Mesendoderm (in vitro differentiated cells): ENCODE measurements around the gene CDK1.
A peak's percentile ranks its signal among the peaks of the same experiment; 100 is the strongest.

ENCODE experiments used
- DNase-seq: peaks from one replicate; pipeline ENCODE4 v3.0.0; 2013
- H2AK5ac ChIP-seq: 2 replicates; pipeline ENCODE4 v1.6.1; 2013; ENCODE audit warnings: low read length, inconsistent platforms
- H2BK120ac ChIP-seq: 2 replicates; pipeline ENCODE4 v1.6.1; 2013; ENCODE audit warnings: low read depth, mild to moderate bottlenecking, low read length, moderate library complexity, mixed read lengths
- H2BK15ac ChIP-seq: replicated peaks from 2 replicates; pipeline ENCODE4 v1.6.1; 2013; ENCODE audit warnings: low read depth, mild to moderate bottlenecking, moderate library complexity
- H2BK5ac ChIP-seq: 2 replicates; pipeline ENCODE4 v1.6.1; 2013; ENCODE audit warnings: low read length, inconsistent platforms
- H3K18ac ChIP-seq: 2 replicates; pipeline ENCODE4 v1.6.1; 2013; ENCODE audit warnings: mild to moderate bottlenecking, low read length, mixed read lengths
- H3K23ac ChIP-seq: one replicate; pipeline ENCODE4 v1.6.1; 2013; ENCODE audit warnings: low read length
- H3K27ac ChIP-seq: 2 replicates; pipeline ENCODE4 v1.5.1; 2013; ENCODE audit warnings: low read depth, mild to moderate bottlenecking, inconsistent platforms, low read length, moderate library complexity
- H3K27me3 ChIP-seq: 2 replicates; pipeline ENCODE4 v1.6.1; 2013; ENCODE audit warnings: low read length, control low read depth, mild to moderate bottlenecking, inconsistent platforms; ENCODE audit not compliant: insufficient read depth, poor library complexity
- H3K36me3 ChIP-seq: 2 replicates; pipeline ENCODE4 v1.6.1; 2013; ENCODE audit warnings: low read length, inconsistent platforms; ENCODE audit not compliant: control insufficient read depth, insufficient read depth
- H3K4ac ChIP-seq: one replicate; pipeline ENCODE4 v1.6.1; 2013; ENCODE audit warnings: low read depth, mild to moderate bottlenecking, low read length, moderate library complexity
- H3K4me1 ChIP-seq: 2 replicates; pipeline ENCODE4 v1.6.1; 2013; ENCODE audit warnings: low read depth, low read length, inconsistent platforms; ENCODE audit not compliant: control insufficient read depth
- H3K4me2 ChIP-seq: 2 replicates; pipeline ENCODE4 v1.6.1; 2013; ENCODE audit warnings: low read length
- H3K4me3 ChIP-seq: 2 replicates; pipeline ENCODE4 v1.5.1; 2013; ENCODE audit warnings: mild to moderate bottlenecking, low read length
- H3K56ac ChIP-seq: one replicate; pipeline ENCODE4 v1.6.1; 2013; ENCODE audit warnings: low read length
- H3K79me1 ChIP-seq: 2 replicates; pipeline ENCODE4 v1.6.1; 2013; ENCODE audit warnings: low read length, inconsistent platforms
- H3K79me2 ChIP-seq: 2 replicates; pipeline ENCODE4 v1.6.1; 2013; ENCODE audit warnings: mild to moderate bottlenecking, low read length; ENCODE audit not compliant: control insufficient read depth, insufficient read depth
- H3K9ac ChIP-seq: 2 replicates; pipeline ENCODE4 v1.6.1; 2013; ENCODE audit warnings: low read length, inconsistent platforms
- H4K5ac ChIP-seq: one replicate; pipeline ENCODE4 v1.6.1; 2013; ENCODE audit warnings: low read length
- H4K8ac ChIP-seq: one replicate; pipeline ENCODE4 v1.6.1; 2013; ENCODE audit warnings: low read depth, mild to moderate bottlenecking, control low read depth, low read length, moderate library complexity
- WGBS: extraction: QIAGEN DNeasy Blood & Tissue Kit; methylation state at CpG from one replicate; pipeline ENCODE4 v1.1.7; 2013; ENCODE audit warnings: low lambda C conversion rate, missing lambda C conversion rate; ENCODE audit not compliant: insufficient coverage; ENCODE audit errors: extremely low coverage; 5-methylcytosine and 5-hydroxymethylcytosine counted together

Gene CDK1

GRCh38 chr10:60799971-60800650 lies 21.8 kb downstream of the CDK1 start:
- H3K9ac ChIP-seq = no peak overlapping the region
- H4K5ac ChIP-seq = no peak overlapping the region
- no peak overlapping the region for H2BK5ac ChIP-seq
- H3K23ac ChIP-seq = no peak overlapping the region
- H2BK15ac ChIP-seq = no peak overlapping the region
- no peak overlapping the region for H3K4me2 ChIP-seq
- H3K18ac ChIP-seq = no peak overlapping the region
- H3K4me1 ChIP-seq = no peaks in the 10 kb centered on the region
- no peaks in the 10 kb centered on the region for H3K79me2 ChIP-seq
- H3K56ac ChIP-seq = no peak overlapping the region
- H3K36me3 ChIP-seq = peaks cover 4% of the 10 kb centered on the region
- no peak for DNase-seq
- no peak overlapping the region for H2AK5ac ChIP-seq
- no peak overlapping the region for H3K27ac ChIP-seq
- H3K79me1 ChIP-seq = peaks cover 1% of the 10 kb centered on the region
- H3K4me3 ChIP-seq = no peak overlapping the region
- WGBS = no CpG with 5 or more reads among the region's 1 CpG
- H3K27me3 ChIP-seq = no peaks in the 10 kb centered on the region
- H4K8ac ChIP-seq = no peak overlapping the region
- H2BK120ac ChIP-seq = no peak overlapping the region
- H3K4ac ChIP-seq = no peak overlapping the region

DNA sequence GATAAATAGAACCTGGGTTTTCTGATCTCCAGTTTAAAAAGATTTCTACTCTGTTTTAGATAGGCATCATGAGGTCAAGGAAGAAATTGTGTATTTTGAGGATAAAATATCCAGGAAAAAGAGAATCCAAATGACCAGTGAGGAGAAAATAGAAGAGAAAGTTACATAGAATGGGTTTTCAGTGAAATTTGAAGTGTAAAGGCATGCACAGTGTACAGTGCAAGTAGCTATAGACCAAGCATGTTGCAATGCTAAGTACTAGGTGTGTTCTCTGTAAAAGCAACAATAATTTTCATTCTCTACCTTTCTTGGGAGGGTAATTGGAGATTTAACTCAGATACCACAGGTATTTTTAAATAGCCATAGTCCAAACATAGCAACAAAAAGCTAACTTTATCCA lies 22.6 kb downstream of the CDK1 start:
- H4K8ac ChIP-seq = no peak overlapping the region
- H3K4me2 ChIP-seq = no peak overlapping the region
- no peak overlapping the region for H3K4me3 ChIP-seq
- H3K4ac ChIP-seq = no peak overlapping the region
- no peak overlapping the region for H4K5ac ChIP-seq
- H3K4me1 ChIP-seq = no peaks in the 10 kb centered on the region
- H3K36me3 ChIP-seq = peaks cover 4% of the 10 kb centered on the region
- H3K79me2 ChIP-seq = no peaks in the 10 kb centered on the region
- H3K56ac ChIP-seq = no peak overlapping the region
- no peak overlapping the region for H3K27ac ChIP-seq
- H2BK120ac ChIP-seq = no peak overlapping the region
- H3K79me1 ChIP-seq = peaks cover 1% of the 10 kb centered on the region
- no peak overlapping the region for H2BK5ac ChIP-seq
- no peak overlapping the region for H3K9ac ChIP-seq
- no peak overlapping the region for H2AK5ac ChIP-seq
- no peaks in the 10 kb centered on the region for H3K27me3 ChIP-seq
- no peak for DNase-seq
- H3K18ac ChIP-seq = no peak overlapping the region
- no peak overlapping the region for H3K23ac ChIP-seq
- H2BK15ac ChIP-seq = no peak overlapping the region

- WGBS = no CpG with 5 or more reads among the region's 1 CpG
- no peaks in the 10 kb centered on the region for H3K27me3 ChIP-seq
These were observed 23.2 kb downstream of the CDK1 start for GRCh38 chr10:60801522-60801921.

GRCh38 chr10:60803433-60803832 lies 25.2 kb downstream of the CDK1 start:
- no peak overlapping the region for H2BK5ac ChIP-seq
- H4K8ac ChIP-seq = no peak overlapping the region
- no peaks in the 10 kb centered on the region for H3K79me1 ChIP-seq
- H4K5ac ChIP-seq = no peak overlapping the region
- H3K4me2 ChIP-seq = no peak overlapping the region
- H3K36me3 ChIP-seq = no peaks in the 10 kb centered on the region
- H3K23ac ChIP-seq = no peak overlapping the region
- no peak overlapping the region for H2BK120ac ChIP-seq
- H3K9ac ChIP-seq = no peak overlapping the region
- H3K56ac ChIP-seq = no peak overlapping the region
- no peaks in the 10 kb centered on the region for H3K4me1 ChIP-seq
- WGBS = no CpG with 5 or more reads among the region's 5 CpGs
- no peak overlapping the region for H3K18ac ChIP-seq
- no peak overlapping the region for H3K4me3 ChIP-seq
- no peak overlapping the region for H2BK15ac ChIP-seq
- H3K79me2 ChIP-seq = no peaks in the 10 kb centered on the region
- H3K27me3 ChIP-seq = no peaks in the 10 kb centered on the region
- H3K27ac ChIP-seq = no peak overlapping the region
- DNase-seq = no peak
- H2AK5ac ChIP-seq = no peak overlapping the region
- no peak overlapping the region for H3K4ac ChIP-seq

More at GRCh38 chr10:60801522-60801921, 23.2 kb downstream of the CDK1 start:
- Histone ChIP-seq H3K4me1 (no peaks in the 10 kb centered on the region), H4K8ac (no peak overlapping the region), H3K4me3 (no peak overlapping the region), H3K4me2 (no peak overlapping the region), H3K9ac (no peak overlapping the region), H3K79me1 (peaks cover 1% of the 10 kb centered on the region), H3K79me2 (no peaks in the 10 kb centered on the region), H4K5ac (no peak overlapping the region), H3K18ac (no peak overlapping the region), H3K23ac (no peak overlapping the region), H3K27ac (no peak overlapping the region), H3K4ac (no peak overlapping the region), H3K56ac (no peak overlapping the region), H2BK120ac (no peak overlapping the region), H2BK15ac (no peak overlapping the region), H2BK5ac (no peak overlapping the region), H3K36me3 (peaks cover 4% of the 10 kb centered on the region), H2AK5ac (no peak overlapping the region)
- no peak for DNase-seq

GRCh38 chr10:60803865-60804264 lies 25.6 kb downstream of the CDK1 start:
- H3K79me1 ChIP-seq = no peaks in the 10 kb centered on the region
- H2BK120ac ChIP-seq = no peak overlapping the region
- no peaks in the 10 kb centered on the region for H3K36me3 ChIP-seq

DNA sequence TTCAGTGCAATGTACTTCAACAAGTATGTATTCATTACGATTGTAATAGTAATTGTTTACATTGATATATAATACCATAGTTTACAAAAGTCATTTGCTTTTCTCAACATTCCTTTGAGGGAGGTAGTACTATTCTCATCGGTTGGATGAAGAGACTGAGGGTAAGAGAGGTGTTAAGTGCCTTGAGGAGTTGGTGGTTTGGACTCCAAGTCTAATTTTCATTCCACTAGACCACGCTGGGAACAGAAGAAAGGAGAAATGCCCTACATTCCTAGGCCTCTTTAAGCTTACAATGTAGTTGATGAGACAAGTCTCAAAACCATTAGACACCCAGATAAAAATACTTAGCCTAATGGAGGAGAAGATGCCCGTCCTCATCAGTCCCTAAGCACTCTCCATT lies 28.6 kb downstream of the CDK1 start:
- Histone ChIP-seq H4K5ac (no peak overlapping the region), H4K8ac (no peak overlapping the region), H3K4me2 (no peak overlapping the region), H3K79me1 (no peaks in the 10 kb centered on the region), H3K9ac (no peak overlapping the region), H2BK120ac (no peak overlapping the region), H2BK5ac (no peak overlapping the region), H3K79me2 (no peaks in the 10 kb centered on the region), H2BK15ac (no peak overlapping the region), H3K56ac (no peak overlapping the region), H3K4ac (no peak overlapping the region), H3K23ac (no peak overlapping the region), H3K18ac (no peak overlapping the region), H3K4me1 (peaks cover 2% of the 10 kb centered on the region), H3K27me3 (no peaks in the 10 kb centered on the region), H3K27ac (no peak overlapping the region), H3K4me3 (no peak overlapping the region), H3K36me3 (no peaks in the 10 kb centered on the region), H2AK5ac (no peak overlapping the region)
- DNase-seq = peak; percentile 10
- WGBS = no CpG with 5 or more reads among the region's 4 CpGs

More at GRCh38 chr10:60803865-60804264, 25.6 kb downstream of the CDK1 start:
- no peak overlapping the region for H2BK5ac ChIP-seq
- no CpG with 5 or more reads among the region's 1 CpG for WGBS
- H2AK5ac ChIP-seq = no peak overlapping the region
- no peak overlapping the region for H4K8ac ChIP-seq
- H3K4me3 ChIP-seq = no peak overlapping the region
- no peak overlapping the region for H4K5ac ChIP-seq
- no peak for DNase-seq
- no peaks in the 10 kb centered on the region for H3K4me1 ChIP-seq
- no peaks in the 10 kb centered on the region for H3K27me3 ChIP-seq
- H3K27ac ChIP-seq = no peak overlapping the region
- no peak overlapping the region for H3K4ac ChIP-seq
- no peak overlapping the region for H3K18ac ChIP-seq
- H3K79me2 ChIP-seq = no peaks in the 10 kb centered on the region
- no peak overlapping the region for H2BK15ac ChIP-seq
- no peak overlapping the region for H3K4me2 ChIP-seq
- no peak overlapping the region for H3K23ac ChIP-seq
- H3K56ac ChIP-seq = no peak overlapping the region
- H3K9ac ChIP-seq = no peak overlapping the region
